Midbrain (tissue), 1 donor: ENCODE data around the gene ARHGEF28.

Experiments
- DNase-seq: peaks from one replicate; lab custom pipeline; 2025; lab: John Stamatoyannopoulos, UW

ARHGEF28 gene

GRCh38 chr5:73692166-73692640, 66.2 kb downstream of the ARHGEF28 start:
- DNase-seq = no peak

DNA sequence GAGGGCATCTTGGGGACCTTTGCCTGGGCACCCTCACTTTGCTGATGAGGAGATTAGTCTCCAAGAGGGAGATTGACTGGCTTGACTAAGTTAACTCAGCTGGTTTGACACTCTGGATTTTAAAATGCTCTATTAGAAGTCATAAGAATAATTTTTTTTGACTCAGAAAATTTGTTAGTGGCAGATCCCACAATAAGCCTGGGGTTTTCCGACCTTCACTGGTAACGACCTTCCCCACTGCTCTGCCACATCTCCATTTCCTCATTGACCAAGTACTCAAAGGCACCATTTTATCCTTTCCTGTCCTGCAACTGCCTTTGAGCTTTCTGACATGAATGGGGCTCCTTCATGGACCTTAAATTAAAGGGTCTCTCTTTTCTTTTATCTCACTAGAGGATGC, 67.0 kb downstream of the ARHGEF28 start:
- DNase-seq = no peak

DNA sequence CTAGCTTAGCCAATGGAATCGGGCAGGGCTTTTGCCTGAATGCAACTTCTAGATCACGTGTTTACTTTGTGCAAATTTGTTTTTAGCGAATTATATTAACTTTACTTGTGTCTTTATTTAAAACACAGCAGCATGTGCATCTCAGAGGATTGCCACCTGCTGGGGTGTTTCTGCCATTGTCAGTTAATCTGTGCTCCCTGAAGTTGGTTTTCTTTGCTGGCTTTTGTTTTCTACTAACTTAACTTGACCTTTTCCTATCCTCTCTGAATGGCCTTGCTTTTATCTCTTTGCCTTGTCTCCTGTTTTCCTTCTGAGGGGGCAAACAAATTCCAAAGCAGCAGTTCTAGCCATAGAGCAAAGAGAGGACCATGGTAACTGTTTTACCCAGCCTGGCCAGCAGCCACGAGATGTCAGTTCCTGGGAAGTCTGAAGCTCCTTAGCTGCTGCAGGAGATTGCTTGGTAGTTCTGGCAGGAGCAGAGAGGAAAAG, 67.6 kb downstream of the ARHGEF28 start:
- no peak for DNase-seq

- DNase-seq = no peak
Measured at GRCh38 chr5:73694089-73694488, 68.1 kb downstream of the ARHGEF28 start.

DNA sequence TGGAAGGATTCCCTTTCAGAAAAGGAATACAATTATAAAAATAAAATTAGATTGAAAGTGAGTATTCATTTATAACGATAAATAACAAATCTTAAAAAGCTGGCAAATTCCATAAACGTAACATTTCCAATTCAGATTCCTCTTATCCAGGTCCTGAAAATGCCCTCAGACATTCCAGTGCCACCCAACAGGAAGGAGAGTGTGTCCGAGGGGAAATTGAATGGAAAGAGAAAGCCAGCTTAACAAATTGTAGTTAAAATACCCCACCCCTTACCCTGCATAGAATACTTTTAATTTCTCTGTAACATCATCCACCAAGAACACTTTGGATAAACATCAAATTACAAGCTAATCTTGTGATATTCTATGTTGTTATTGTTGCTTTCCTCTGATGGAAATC, 72.0 kb downstream of the ARHGEF28 start:
- no peak for DNase-seq

DNA sequence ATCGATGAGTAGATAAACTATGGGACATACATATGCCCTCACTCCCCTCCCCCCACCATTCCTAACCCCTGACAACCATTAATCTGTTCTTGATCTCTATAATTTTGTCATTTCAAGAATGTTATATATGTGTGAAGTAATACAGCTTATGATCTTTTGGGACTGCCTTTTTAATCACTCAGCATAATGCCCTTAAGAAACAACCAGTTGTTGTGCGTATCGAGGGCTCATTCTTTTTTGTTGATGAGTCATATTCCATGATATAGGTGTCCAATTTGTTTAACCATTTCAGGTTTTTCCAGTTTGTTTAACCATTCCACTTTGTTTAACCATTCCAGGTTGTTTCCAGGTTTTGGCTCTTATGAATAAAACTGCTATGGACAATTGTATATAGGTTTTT, 75.6 kb downstream of the ARHGEF28 start:
- DNase-seq = no peak

DNA sequence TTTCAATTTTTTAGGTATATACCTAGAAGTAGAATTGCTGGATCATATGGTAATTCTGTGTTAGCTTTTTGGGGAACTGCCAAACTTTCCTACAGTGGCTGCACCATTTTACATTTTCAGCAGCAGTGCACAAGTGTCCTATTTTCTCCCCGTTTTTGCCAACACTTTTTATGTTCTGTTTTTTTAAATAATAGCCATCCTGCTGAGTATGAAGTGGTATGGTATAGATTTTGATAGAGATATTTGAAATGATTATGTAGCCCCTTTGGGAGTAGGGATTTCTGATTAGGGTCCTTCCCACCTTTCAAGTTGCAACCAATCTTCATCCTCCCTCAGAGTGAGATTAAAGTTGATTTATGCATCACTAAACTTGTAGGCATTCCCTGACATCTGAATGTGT, 76.5 kb downstream of the ARHGEF28 start:
- no peak for DNase-seq

DNA sequence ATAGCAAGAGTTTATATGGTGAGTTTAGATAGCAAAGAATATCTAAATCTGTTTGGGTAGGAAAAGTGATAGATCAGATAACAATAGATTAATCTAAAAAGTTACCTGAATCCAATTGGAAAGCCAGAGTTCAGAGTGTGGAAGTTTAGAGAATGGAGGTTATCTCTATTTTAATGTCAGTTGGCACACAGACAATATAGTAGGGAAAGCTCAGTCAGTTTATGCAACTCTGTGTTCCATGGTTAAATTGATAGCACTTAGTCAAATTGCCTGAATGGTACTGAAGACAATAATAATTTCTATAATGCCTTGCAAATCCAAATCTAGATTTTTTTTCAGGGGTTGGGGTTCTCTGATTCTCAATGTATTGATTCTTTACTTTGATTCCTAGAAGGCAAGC, 77.0 kb downstream of the ARHGEF28 start:
- no peak for DNase-seq

DNA sequence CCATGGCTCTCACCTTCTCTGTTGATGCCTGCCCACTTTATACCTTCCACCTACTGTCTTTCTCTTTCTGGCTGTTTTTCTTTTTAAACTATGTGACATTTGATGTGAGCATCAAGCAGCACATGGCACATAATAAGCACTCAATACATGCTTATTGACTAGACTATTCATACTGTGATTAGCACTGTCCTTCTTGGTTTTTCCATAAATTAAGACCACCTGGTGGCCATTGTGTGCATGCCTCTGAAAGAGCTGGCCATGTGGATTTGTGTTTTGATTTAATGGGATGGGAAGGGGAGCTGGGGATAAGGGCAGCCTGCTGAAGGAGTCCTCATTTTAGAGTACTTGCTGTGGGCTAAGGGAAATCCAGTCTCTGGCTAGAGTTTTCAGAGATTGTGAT, 79.4 kb downstream of the ARHGEF28 start:
- no peak for DNase-seq

GRCh38 chr5:73706963-73707362, 81.0 kb downstream of the ARHGEF28 start:
- no peak for DNase-seq

DNA sequence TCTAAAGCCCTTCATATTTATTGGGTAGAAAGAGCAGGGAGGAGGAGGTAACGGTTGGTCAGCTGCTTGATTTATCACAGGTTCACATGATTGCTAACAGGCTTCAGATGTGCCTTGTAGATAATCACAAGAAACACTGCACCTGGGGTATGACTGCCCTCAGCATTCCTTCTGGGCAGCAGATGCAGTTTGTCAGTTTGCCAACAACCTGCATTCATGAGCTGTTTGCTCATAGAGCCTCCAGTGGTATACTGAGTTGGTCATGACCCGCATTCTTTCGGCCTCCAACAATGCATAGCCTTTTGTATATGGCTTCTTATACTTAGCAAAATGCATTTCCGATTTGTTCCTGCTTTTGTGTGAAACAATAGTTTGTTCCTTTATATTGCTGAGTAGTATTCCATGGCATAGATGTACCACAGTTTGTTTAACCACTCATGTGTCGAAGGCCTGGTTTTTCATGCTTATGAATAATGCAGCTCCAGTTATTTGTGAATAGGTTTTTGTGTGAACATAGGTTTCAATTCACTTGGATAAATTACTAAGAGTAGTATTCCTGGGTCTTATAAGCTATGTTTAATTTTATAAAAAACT, 83.6 kb downstream of the ARHGEF28 start:
- DNase-seq = no peak

GRCh38 chr5:73716284-73716808, 90.3 kb downstream of the ARHGEF28 start:
- DNase-seq = no peak

GRCh38 chr5:73718762-73719161, 92.8 kb downstream of the ARHGEF28 start:
- no peak for DNase-seq

DNA sequence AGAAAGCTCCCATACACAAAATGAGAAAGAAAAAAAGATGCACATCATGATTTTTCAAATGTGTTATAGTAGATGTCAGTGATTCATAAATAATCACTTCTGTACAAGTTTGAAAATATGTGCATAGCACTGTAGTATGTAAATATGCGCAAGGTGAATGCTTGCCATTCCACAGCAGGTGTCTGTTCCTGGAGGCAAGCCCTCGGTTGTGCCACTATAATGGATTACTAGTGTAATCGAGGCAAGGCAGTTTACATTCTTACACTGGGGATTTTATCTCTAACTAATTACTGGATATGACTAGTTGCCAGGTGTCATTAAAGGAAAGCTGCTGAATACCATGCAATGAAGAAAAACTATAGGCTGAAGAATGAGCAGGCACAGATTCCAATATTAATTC, 93.6 kb downstream of the ARHGEF28 start:
- DNase-seq = no peak

GRCh38 chr5:73722231-73722630, 96.2 kb downstream of the ARHGEF28 start:
- DNase-seq = no peak

DNA sequence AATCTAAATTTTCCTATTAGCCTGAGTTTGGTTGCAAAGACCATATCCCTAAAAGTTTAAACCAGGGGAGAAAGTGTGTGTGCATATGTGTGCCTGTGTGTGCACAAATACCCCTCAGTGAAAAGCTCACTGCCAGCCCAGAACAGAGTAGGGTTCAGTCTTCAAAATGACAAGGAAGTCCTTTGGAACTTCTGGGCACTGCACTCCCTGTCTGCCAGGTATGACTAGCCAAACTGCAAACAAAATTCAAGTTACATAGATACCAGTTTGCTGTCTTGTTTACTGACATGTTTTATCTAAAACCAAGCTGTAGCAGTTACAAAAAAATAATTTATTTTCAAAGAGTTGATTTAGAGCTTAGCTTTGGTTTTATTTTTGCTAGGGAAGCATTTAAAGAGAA, 100.1 kb downstream of the ARHGEF28 start:
- DNase-seq = no peak

DNA sequence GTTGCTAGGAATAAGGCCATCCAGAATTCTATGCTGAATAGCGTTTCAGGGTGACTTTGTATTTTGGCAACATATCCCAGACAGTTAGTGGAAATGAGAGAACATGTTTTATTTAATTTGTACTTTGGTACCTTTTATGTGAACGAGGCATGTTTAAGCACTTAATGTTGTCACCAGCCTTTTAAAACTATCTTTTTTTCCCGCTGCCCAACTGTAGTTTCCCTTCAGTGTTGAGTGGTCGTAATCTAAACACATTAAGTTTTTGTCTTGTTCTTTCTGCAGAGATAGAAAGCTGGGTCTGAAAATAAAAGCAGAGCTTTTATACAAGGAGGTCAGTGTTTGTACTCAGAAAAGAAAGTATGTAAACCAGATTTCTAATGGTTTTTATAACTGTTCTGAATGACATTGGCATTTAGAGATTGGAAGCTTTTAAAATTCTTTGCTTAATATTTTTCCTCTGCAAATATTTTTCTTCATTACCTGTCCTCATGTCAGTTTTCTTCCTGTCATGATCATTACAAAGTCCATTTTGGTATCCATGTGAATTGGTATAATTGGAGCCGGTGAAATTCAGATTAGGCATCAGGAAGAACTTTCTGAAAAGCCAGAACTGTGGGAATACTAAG, 100.7 kb downstream of the ARHGEF28 start:
- DNase-seq = no peak

DNA sequence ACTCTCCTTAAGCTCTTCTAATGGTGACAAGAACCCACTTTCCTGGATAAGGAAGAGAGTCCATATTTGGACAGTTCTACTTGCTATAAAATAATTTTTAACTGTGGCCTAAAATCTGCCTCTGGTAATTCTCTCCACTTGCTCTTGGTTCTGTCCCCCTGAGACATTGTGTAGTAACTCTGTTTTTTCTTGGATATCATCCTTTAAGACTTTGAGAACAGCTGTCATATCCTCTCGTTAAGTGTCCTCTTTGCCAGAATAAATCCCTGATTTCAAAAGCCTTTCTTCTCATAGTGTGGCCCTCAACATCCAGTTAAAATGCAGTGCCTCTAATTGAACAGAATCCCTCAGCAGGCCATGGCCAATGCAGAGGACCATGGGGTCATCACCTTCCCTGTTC, 101.5 kb downstream of the ARHGEF28 start:
- DNase-seq = no peak

DNA sequence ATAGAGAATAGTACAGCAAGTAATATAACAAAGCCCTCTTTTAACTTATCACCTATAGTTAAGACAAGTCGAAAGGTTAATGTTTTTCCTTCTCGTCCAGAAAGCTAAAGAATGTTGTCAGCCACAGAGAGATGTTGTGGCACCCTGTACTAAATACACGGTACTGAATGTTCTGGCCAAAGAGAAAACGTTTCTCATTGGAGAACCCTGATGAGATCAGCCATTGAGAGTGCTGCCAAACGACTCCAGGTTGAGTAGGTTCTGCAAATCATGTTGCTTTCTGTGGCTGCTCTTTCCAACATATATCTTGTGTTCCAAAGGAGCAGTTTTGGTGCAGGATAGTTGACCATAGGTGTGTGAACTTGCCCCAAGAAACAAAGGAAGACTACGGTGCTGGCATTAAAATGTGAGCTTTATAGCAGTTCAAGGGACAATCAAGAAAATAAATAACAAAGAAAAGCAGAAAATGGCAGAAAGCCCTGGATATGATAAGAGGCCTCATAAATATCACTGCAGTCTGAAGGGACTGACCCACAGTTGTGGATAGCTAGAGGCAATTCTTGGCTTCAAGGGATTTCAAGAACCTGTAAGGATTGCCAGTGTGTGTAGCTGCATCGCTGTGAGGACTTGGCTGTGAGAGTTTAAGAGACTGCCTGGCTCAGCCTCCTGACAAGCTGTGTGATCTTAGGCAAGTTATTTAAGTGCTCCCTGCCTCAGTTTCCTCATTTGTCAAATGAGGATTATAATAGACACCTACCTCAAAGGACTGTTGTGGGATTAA, 102.7 kb downstream of the ARHGEF28 start:
- no peak for DNase-seq

DNA sequence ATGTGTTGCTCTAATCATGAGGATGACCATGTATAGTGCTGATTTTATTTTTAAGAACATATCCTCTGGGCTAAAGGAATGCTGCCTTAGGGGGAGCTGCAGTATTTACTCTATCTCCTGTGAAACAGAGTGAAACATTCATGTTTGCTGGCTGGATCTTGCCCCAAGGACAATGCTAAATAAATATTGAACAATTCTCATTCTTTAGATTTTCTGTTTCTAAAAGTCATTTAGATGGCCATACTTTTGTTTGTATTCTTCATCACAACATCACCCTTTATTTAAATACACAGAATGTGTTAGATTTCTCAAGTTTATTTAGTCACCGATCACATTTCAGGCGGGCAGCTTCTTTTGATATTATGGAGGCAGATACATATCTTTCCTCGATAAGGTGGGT, 103.3 kb downstream of the ARHGEF28 start:
- DNase-seq = no peak

- no peak for DNase-seq
Measured at GRCh38 chr5:73732045-73732444, 106.0 kb downstream of the ARHGEF28 start.

DNA sequence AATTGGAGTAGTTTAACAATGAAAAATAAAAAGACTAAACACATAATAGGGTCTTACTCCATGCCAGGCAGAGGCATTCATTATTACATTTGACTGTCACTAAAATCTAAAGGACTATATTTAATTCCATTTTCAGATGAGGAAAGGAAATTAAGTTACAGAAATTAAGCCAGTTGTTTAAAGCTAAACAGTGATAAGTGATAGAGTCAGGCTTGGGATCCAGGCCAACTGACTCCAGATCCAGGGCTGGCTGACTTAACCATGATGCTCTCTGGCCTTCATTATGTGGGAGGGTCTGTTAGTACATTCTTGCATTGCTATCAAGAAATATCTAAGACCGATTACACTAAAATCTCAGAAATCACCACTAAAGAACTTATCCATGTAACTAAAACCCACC, 107.2 kb downstream of the ARHGEF28 start:
- DNase-seq = no peak
